ENCODE data around the gene FHIT. TPM values are rescaled to one million over a fixed set of nuclear protein-coding genes. Genes with fewer than 3 reads are reported as not detected.

FHIT gene
- total RNA-seq, 1 donor from 2014 or later = 22.6 TPM

DNA sequence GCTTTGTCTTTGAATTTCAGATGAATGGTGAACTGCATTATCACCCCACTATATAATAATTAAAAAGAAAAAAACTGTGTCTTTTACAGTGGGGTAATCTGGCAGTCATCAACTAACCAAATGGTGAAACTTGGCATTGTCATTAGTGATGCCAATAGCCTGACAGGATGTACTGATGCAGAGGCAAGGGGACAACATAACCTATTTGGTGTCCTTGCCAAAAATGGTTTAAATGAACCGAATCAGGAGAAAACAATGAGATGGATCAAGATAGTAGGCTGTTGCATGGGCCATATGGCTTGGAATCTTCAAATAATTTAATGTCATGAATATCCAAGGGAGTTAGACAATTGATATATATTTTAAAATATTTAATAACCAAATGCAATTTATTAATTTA lies 738.7 kb downstream of the FHIT start:
- DNase-seq (ENCODE audit: low spot score) = no peak
- Mint-ChIP-seq H3K27ac (no peak overlapping the region), H3K4me1 (ENCODE audit: low read depth) (no peaks in the 10 kb centered on the region), H3K27me3 (ENCODE audit: insufficient read depth) (no peaks in the 10 kb centered on the region), H3K9me3 (peaks cover 10% of the 10 kb centered on the region), H3K4me3 (no peak overlapping the region), H3K36me3 (ENCODE audit: low read depth) (no peaks in the 10 kb centered on the region)
- intact Hi-C loops (cut with micrococcal nuclease) = no loop called here

DNA sequence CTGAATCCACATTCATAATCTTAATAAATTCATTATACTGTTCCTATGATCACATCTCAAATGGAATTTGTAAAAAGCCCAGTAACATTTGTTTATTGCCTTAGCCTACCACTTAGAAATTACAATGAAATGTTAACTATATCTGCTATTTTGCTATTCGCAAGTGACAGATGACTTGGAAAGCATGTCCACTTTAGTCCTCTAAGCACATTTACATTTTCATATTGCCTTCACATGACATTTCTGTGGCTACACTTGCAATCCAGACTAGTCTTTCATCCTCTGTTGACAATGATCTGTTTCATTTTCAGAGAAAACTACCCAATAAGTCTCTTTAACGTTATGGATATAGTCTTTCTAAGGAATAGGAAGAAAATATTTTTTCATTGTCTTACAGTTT lies 741.8 kb downstream of the FHIT start:
- intact Hi-C loops (cut with micrococcal nuclease) = no loop called here
- H3K9me3 Mint-ChIP-seq = peaks cover 15% of the 10 kb centered on the region
- no peak overlapping the region for H3K27ac Mint-ChIP-seq
- H3K4me1 Mint-ChIP-seq (ENCODE audit: low read depth) = no peaks in the 10 kb centered on the region
- no peak overlapping the region for H3K4me3 Mint-ChIP-seq
- H3K36me3 Mint-ChIP-seq (ENCODE audit: low read depth) = no peaks in the 10 kb centered on the region
- no peak for DNase-seq (ENCODE audit: low spot score)
- no peaks in the 10 kb centered on the region for H3K27me3 Mint-ChIP-seq (ENCODE audit: insufficient read depth)

DNA sequence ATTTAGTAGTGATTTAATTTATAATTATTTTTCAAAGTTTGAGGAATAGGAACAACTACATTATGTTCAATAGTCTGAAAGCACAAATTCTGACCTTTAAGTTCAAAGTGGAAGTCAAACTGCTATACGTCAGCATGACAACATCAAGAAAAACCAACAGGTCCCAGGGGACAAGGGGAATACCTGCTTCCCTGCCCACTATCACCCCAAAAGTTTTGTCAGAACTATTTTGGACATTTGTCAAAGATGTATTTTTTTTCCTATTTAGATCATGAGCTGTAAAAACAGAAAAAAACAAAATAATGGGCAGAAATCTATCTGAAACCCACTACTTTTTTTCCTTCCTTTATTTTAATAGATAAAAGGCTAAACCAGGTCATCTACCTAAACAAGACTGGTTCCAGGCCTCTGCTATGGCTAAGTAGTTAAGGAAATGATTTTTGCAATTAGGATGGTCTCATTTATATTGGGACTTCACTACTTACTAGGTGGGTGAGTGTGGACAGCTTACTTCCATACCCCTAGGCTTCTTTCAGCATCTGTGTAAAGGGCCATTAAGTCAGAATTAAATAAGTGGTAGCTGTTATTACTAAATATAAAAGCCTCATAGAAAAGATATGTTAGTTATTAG lies 746.3 kb downstream of the FHIT start:
- Mint-ChIP-seq H3K27me3 (ENCODE audit: insufficient read depth) (no peaks in the 10 kb centered on the region), H3K4me1 (ENCODE audit: low read depth) (no peaks in the 10 kb centered on the region), H3K9me3 (peaks cover 20% of the 10 kb centered on the region), H3K36me3 (ENCODE audit: low read depth) (no peaks in the 10 kb centered on the region), H3K27ac (no peak overlapping the region), H3K4me3 (no peak overlapping the region)
- intact Hi-C loops (cut with micrococcal nuclease) = no loop called here
- no peak for DNase-seq (ENCODE audit: low spot score)

DNA sequence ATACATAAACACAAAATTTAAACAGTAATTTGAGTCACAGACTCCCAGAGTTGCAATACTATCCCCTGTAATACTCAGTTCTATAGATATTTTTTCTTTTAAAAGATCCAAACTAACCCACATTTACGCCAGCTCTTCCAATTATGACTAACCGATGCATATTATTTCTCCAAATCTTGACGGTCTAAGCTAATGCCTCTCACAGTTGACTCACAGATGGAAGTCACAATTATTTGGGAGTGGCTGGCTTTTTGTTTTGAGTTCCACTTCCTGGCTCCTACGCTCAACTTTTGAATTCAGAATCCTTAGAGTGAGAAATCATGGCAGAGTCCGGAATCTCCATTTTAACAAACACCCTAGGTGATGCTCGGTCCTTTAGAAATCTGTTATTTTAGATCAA lies 749.9 kb downstream of the FHIT start:
- Mint-ChIP-seq H3K27me3 (ENCODE audit: insufficient read depth) (no peaks in the 10 kb centered on the region), H3K36me3 (ENCODE audit: low read depth) (no peaks in the 10 kb centered on the region), H3K4me1 (ENCODE audit: low read depth) (no peaks in the 10 kb centered on the region), H3K27ac (no peak overlapping the region), H3K4me3 (no peak overlapping the region), H3K9me3 (peaks cover 4% of the 10 kb centered on the region)
- intact Hi-C loops (cut with micrococcal nuclease) = no loop called here
- DNase-seq (ENCODE audit: low spot score) = no peak

DNA sequence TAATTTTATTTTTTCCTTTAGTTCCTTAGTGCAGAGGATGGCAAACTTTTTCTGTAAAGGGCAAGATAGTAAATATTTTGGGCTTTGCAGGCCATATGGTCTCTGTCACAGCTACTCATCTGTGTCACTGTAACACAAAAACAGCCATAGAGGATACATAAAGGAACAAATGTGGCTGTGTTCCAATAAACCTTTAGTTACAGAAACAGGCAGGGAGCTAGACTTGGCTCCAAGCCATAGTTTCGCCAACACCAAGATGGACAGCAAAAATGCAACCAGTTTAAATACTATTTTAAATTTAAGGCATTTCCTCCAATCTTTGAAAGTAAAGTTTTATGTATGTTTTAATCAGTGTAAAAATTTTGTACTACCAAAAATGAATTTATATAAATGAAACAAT lies 753.4 kb downstream of the FHIT start:
- DNase-seq (ENCODE audit: low spot score) = no peak
- intact Hi-C loops (cut with micrococcal nuclease) = no loop called here

DNA sequence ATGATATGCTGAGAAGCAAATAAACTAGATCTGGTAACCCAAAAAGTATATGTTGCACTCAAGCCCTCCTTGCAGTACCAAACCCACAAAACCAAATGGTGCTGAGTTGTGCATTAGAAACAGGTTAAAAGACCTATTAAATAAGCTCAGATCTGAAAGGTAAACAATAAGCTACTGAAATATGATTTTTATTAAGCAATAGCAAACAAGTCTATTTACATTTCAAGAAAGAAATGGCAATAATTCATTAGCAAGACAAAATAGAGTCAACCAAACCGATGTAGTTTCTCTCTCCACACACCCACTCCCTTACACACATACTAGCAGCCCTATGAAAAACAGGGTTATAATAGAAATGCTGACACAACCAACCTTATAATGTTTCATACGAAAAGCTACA lies 760.3 kb downstream of the FHIT start:
- no peak for DNase-seq (ENCODE audit: low spot score)
- H3K27me3 Mint-ChIP-seq (ENCODE audit: insufficient read depth) = no peaks in the 10 kb centered on the region
- intact Hi-C loops (cut with micrococcal nuclease) = no loop called here
- no peak overlapping the region for H3K4me3 Mint-ChIP-seq
- H3K9me3 Mint-ChIP-seq = no peaks in the 10 kb centered on the region
- H3K36me3 Mint-ChIP-seq (ENCODE audit: low read depth) = no peaks in the 10 kb centered on the region
- no peaks in the 10 kb centered on the region for H3K4me1 Mint-ChIP-seq (ENCODE audit: low read depth)
- H3K27ac Mint-ChIP-seq = no peak overlapping the region

More for the DNA sequence above, 753.4 kb downstream of the FHIT start:
- Mint-ChIP-seq H3K4me1 (ENCODE audit: low read depth) (no peaks in the 10 kb centered on the region), H3K4me3 (no peak overlapping the region), H3K9me3 (peaks cover 4% of the 10 kb centered on the region), H3K27ac (no peak overlapping the region), H3K36me3 (ENCODE audit: low read depth) (no peaks in the 10 kb centered on the region), H3K27me3 (ENCODE audit: insufficient read depth) (no peaks in the 10 kb centered on the region)

DNA sequence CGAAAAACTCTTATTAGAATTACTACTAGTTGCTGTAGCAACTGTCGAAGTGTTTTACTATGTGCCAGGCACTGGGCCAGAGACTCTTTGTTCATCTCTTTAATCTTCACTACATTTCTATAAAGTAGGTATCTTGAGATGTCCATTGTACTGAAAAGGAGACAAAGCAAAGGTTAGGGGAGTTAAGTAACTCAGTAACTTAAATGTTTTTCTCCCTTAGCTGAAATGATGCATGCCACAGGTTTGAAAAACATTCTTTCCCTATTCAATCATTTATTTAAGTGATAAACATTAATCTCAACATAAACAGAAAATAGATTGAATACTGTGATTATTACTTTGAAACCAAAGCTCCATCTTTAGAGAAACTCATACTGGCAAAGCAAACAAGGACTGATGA lies 776.2 kb downstream of the FHIT start:
- intact Hi-C loops (cut with micrococcal nuclease) = no loop called here
- H3K36me3 Mint-ChIP-seq (ENCODE audit: low read depth) = no peaks in the 10 kb centered on the region
- no peak overlapping the region for H3K4me3 Mint-ChIP-seq
- peaks cover 9% of the 10 kb centered on the region for H3K9me3 Mint-ChIP-seq
- no peak for DNase-seq (ENCODE audit: low spot score)
- H3K27ac Mint-ChIP-seq = no peak overlapping the region
- H3K4me1 Mint-ChIP-seq (ENCODE audit: low read depth) = no peaks in the 10 kb centered on the region
- H3K27me3 Mint-ChIP-seq (ENCODE audit: insufficient read depth) = no peaks in the 10 kb centered on the region

DNA sequence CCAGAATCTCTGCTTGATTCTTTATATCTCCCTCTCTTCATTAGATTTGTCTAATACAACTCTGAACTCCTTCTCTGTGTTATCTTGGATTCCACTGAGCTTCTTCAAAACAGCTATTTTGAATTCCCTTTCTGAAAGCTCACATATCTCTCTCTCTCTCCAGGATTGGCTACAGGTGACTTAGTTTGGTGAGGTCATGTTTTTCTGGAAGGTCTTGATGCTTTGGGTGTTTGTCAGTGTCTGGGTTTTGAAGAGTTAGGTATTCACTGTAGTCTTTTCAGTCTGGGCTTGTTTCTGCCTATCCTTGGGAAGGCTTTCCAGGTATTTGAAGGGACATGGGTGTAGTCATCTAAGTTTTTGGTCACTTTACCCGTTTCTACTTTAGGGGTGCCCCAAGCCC lies 781.8 kb downstream of the FHIT start:
- DNase-seq (ENCODE audit: low spot score) = no peak
- peaks cover 31% of the 10 kb centered on the region for H3K9me3 Mint-ChIP-seq
- H3K27ac Mint-ChIP-seq = no peak overlapping the region
- intact Hi-C loops (cut with micrococcal nuclease) = no loop called here
- H3K4me3 Mint-ChIP-seq = no peak overlapping the region
- H3K36me3 Mint-ChIP-seq (ENCODE audit: low read depth) = peaks cover 2% of the 10 kb centered on the region
- H3K4me1 Mint-ChIP-seq (ENCODE audit: low read depth) = no peaks in the 10 kb centered on the region
- H3K27me3 Mint-ChIP-seq (ENCODE audit: insufficient read depth) = peaks cover 4% of the 10 kb centered on the region

DNA sequence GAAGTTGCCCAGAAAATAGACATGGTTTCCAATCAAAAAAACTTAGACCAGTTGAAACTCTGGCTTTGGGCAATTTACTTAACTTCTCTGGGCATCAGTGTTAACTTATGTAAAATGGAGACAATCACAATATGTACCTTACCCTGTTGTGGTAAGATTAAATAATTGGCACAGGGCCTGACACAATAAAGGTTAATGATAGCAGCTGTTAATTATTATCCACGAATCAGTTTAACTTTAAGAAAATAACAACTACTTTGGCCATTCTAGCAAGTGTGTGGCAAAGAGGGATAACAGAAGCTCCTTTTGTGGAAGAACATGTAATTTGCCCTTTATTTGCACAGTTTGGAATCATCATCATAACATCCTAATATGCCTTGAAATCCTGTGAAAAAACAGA lies 787.6 kb downstream of the FHIT start:
- Mint-ChIP-seq H3K27me3 (ENCODE audit: insufficient read depth) (peaks cover 7% of the 10 kb centered on the region), H3K36me3 (ENCODE audit: low read depth) (no peaks in the 10 kb centered on the region), H3K4me3 (no peak overlapping the region), H3K27ac (no peak overlapping the region), H3K4me1 (ENCODE audit: low read depth) (no peaks in the 10 kb centered on the region), H3K9me3 (peaks cover 18% of the 10 kb centered on the region)
- intact Hi-C loops (cut with micrococcal nuclease) = no loop called here
- no peak for DNase-seq (ENCODE audit: low spot score)

DNA sequence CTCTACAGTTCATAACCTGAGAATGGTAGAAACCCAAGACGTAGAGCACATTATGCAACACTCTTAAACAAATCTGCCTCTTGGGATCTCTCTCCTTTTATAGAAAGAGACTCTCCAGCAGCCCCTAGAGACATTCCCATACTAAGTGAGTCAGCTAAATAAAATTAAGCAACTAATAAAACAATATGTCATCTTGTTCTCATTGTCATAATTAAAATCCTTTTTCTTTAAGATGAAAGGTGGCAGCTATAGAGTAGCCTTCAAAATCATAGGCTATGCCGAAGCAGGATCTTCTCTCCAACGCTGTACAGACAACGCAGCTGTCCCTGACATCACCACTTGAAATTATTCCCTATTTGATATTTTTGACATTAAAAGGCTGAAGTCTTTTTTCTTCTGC lies 790.0 kb downstream of the FHIT start:
- intact Hi-C loops (cut with micrococcal nuclease) = no loop called here
- peaks cover 10% of the 10 kb centered on the region for H3K9me3 Mint-ChIP-seq
- no peak overlapping the region for H3K27ac Mint-ChIP-seq

DNA sequence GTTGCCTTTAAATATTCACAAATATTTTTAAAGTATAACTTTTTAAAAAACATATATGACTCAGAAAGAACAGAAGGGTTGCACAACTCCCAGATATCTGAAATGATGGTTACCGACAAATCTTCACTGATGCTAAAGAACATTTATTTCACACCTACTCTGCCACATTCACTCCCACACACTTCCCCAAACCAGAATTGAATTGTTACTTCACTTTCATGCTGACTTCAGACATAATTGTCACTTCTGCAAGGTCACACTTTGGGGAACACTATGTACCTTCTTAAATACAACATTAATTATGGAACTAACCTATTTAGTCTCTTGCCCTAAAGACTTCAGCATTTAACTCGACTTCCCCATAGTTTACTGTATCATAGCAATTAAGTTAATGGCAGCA lies 795.1 kb downstream of the FHIT start:
- Mint-ChIP-seq H3K9me3 (peaks cover 6% of the 10 kb centered on the region), H3K27me3 (ENCODE audit: insufficient read depth) (no peaks in the 10 kb centered on the region), H3K36me3 (ENCODE audit: low read depth) (no peaks in the 10 kb centered on the region), H3K4me1 (ENCODE audit: low read depth) (peaks cover 17% of the 10 kb centered on the region), H3K27ac (no peak overlapping the region), H3K4me3 (no peak overlapping the region)
- intact Hi-C loops (cut with micrococcal nuclease) = loop anchor here (10.0 kb wide), 1 partner anchor 371 kb away; no protein-coding TSS in a partner anchor
- no peak for DNase-seq (ENCODE audit: low spot score)

More for the DNA sequence above, 790.0 kb downstream of the FHIT start:
- H3K27me3 Mint-ChIP-seq (ENCODE audit: insufficient read depth) = peaks cover 2% of the 10 kb centered on the region
- no peak overlapping the region for H3K4me3 Mint-ChIP-seq
- no peaks in the 10 kb centered on the region for H3K36me3 Mint-ChIP-seq (ENCODE audit: low read depth)
- no peak for DNase-seq (ENCODE audit: low spot score)
- H3K4me1 Mint-ChIP-seq (ENCODE audit: low read depth) = peaks cover 4% of the 10 kb centered on the region

DNA sequence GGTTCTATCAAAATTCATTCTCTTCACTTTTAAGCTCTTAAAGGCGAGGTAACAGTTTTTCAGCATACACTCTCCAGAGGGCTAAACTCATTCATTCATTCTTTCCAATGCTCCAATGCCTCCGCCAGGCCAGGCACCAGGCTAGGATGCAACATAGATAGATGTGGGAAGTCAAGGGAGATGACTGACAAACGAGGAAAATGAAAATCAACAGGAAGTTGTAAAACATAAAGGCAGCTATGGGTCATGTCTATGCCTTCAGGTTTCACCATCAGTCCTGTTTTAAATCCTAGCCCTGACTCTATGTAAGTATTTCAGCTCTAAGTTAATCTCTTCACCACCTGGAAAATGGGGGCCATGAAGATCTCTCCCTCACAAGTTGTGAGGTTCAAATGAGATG lies 797.9 kb downstream of the FHIT start:
- Mint-ChIP-seq H3K4me1 (ENCODE audit: low read depth) (peaks cover 17% of the 10 kb centered on the region), H3K9me3 (peaks cover 6% of the 10 kb centered on the region), H3K36me3 (ENCODE audit: low read depth) (no peaks in the 10 kb centered on the region), H3K27ac (no peak overlapping the region), H3K27me3 (ENCODE audit: insufficient read depth) (no peaks in the 10 kb centered on the region), H3K4me3 (no peak overlapping the region)
- intact Hi-C loops (cut with micrococcal nuclease) = loop anchor here (10.0 kb wide), 1 partner anchor 369 kb away; no protein-coding TSS in a partner anchor
- DNase-seq (ENCODE audit: low spot score) = no peak

DNA sequence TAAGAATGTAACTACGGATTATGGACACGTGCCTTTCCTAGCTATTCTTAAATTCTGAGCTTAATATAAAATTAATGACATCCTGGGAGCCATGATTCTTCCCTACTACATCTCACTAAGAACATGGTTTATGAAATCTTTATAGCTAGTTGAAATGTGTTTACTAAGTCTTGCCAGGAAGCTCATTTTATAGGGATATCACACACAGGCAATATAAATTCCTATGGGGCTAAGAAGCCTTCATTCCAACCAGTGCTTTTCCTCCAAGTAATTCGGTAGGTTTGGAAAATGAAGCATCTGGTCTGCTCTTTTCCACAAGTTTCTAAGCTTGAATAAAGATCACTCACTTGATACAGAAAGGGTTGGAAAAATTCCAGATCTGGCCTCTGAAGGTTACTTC lies 802.6 kb downstream of the FHIT start:
- Mint-ChIP-seq H3K9me3 (peaks cover 7% of the 10 kb centered on the region), H3K4me1 (ENCODE audit: low read depth) (peaks cover 14% of the 10 kb centered on the region), H3K36me3 (ENCODE audit: low read depth) (peaks cover 4% of the 10 kb centered on the region), H3K4me3 (no peak overlapping the region), H3K27ac (no peak overlapping the region), H3K27me3 (ENCODE audit: insufficient read depth) (no peaks in the 10 kb centered on the region)
- no peak for DNase-seq (ENCODE audit: low spot score)
- intact Hi-C loops (cut with micrococcal nuclease) = no loop called here

DNA sequence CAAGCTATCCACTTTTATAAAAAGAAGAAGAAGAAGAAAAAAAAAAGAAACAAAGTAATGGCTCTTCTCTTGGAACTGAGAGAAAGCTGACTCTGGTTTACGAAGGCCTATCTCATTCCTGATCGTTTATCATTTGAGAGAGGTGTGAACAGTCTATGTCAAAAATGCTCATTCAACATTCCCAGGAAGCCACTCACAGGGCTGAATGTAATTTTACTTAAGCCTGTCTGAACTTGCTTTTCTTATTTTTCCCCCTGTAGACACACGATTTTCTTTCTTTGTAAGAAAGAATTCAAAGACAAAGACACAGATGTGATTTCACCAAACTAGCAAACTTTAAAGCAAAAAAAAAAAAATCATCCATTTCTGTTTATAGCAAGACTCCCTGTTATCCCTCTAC lies 805.8 kb downstream of the FHIT start:
- Mint-ChIP-seq H3K4me1 (ENCODE audit: low read depth) (peaks cover 10% of the 10 kb centered on the region), H3K27ac (no peak overlapping the region), H3K4me3 (no peak overlapping the region), H3K9me3 (peaks cover 13% of the 10 kb centered on the region), H3K36me3 (ENCODE audit: low read depth) (peaks cover 4% of the 10 kb centered on the region), H3K27me3 (ENCODE audit: insufficient read depth) (no peaks in the 10 kb centered on the region)
- no peak for DNase-seq (ENCODE audit: low spot score)
- intact Hi-C loops (cut with micrococcal nuclease) = no loop called here
